PFSK-1 (cell line): ENCODE measurements around the gene GDPGP1.

Source experiments
- FOXP2 ChIP-seq: optimal IDR thresholded peaks from 2 replicates; pipeline ENCODE3; 2011; ENCODE audit warnings: borderline replicate concordance, control low read depth, inconsistent platforms; ENCODE audit not compliant: insufficient read depth; ENCODE audit errors: extremely low read length, extremely low read depth
- POLR2AphosphoS5 ChIP-seq: IDR thresholded peaks from 2 replicates; pipeline ENCODE4 v1.6.1; 2012; ENCODE audit warnings: low read depth, mild to moderate bottlenecking, control low read depth, low read length, moderate library complexity
- SIN3A ChIP-seq: IDR thresholded peaks from 2 replicates; pipeline ENCODE4 v1.6.1; 2012; ENCODE audit warnings: mild to moderate bottlenecking, low read length, moderate library complexity, borderline replicate concordance; ENCODE audit not compliant: insufficient read depth
- TAF1 ChIP-seq: IDR thresholded peaks from 2 replicates; pipeline ENCODE4 v1.6.1; 2012; ENCODE audit warnings: low read length, control low read depth, borderline replicate concordance; ENCODE audit not compliant: insufficient read depth
- TF ChIP-seq, protein P1 (sequence below), 2 experiments: IDR thresholded peaks; 2 replicates each; pipeline versions ENCODE4 v1.6.1 to v1.8.0; 2011 to 2012; ENCODE audit warnings: low read depth in 2 of 2, low read length in 2 of 2, control low read depth in 1 of 2, inconsistent platforms in 1 of 2, mild to moderate bottlenecking in 1 of 2, moderate library complexity in 1 of 2; ENCODE audit not compliant: insufficient read depth in 1 of 2

The GDPGP1 gene

DNA sequence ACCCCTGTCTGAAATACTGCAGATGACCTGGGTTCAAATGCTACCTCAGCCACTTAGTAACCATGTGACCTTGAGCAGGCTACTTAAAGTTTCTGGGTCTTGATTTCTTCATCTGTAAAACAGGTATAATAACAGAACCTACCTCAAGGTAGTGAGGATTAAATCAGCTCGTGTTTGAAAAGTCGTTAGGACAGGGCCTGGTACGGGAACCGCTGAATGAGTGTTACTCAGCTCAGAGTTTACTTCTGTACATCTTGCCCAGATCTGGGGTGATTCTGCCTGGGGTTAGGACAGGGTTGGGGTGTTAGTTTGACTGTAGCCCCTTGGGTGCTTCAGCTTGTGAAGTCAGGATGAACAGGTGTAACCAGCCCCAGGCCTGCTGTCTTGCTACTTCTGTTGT is 31.1 kb upstream of the GDPGP1 start:
- TF ChIP-seq FOXP2 = no peak
- no peak for TF ChIP-seq SIN3A
- TF ChIP-seq TAF1 = no peak

DNA sequence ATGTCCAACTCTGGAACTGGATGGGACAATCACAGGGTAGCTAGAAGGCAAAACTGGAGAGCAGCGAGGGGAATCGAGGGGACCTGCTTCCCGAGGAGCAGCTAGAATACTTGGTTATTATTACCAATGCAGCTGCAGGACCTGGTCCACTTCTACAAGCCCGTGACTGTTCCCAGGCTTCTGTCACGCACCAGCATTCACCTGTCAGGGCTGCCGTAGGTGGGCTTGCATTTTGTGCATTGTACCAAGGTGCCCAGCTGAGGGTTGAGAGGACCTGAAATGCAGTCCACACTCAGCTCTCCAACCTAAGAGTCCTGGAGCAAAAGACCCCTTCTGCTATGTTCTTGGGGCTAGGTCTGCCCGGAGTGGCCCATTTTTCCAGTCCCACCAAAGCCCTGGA is 30.5 kb upstream of the GDPGP1 start:
- TF ChIP-seq TAF1 (no peak), SIN3A (no peak), FOXP2 (no peak), POLR2AphosphoS5 (no peak)
- TF ChIP-seq, protein P1, sequence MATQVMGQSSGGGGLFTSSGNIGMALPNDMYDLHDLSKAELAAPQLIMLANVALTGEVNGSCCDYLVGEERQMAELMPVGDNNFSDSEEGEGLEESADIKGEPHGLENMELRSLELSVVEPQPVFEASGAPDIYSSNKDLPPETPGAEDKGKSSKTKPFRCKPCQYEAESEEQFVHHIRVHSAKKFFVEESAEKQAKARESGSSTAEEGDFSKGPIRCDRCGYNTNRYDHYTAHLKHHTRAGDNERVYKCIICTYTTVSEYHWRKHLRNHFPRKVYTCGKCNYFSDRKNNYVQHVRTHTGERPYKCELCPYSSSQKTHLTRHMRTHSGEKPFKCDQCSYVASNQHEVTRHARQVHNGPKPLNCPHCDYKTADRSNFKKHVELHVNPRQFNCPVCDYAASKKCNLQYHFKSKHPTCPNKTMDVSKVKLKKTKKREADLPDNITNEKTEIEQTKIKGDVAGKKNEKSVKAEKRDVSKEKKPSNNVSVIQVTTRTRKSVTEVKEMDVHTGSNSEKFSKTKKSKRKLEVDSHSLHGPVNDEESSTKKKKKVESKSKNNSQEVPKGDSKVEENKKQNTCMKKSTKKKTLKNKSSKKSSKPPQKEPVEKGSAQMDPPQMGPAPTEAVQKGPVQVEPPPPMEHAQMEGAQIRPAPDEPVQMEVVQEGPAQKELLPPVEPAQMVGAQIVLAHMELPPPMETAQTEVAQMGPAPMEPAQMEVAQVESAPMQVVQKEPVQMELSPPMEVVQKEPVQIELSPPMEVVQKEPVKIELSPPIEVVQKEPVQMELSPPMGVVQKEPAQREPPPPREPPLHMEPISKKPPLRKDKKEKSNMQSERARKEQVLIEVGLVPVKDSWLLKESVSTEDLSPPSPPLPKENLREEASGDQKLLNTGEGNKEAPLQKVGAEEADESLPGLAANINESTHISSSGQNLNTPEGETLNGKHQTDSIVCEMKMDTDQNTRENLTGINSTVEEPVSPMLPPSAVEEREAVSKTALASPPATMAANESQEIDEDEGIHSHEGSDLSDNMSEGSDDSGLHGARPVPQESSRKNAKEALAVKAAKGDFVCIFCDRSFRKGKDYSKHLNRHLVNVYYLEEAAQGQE (IDR thresholded peaks at IDR 0.05; ENCODE audit: insufficient read depth in 1 of 2, low read depth in 2 of 2, low read length in 2 of 2) = no peak

DNA sequence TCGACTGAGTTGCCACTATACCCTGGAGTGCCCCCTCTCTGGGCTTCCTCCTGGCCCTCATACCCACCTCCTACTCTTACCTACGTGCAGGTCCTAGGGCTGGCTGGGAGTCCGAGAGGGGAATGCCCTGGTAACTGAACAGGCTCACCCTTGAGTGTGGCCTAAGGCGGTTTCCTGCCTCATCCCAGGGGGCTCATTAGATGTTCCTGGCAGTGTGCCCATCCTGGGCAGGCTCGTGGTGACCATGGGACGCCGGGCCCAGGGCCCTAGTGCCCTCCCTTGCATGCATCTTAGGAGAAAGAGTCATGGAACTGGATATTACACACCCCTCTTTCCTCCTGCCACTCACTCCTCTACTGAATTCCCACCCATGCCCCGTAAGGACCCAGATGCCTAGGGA is 30.1 kb upstream of the GDPGP1 start:
- TF ChIP-seq, protein P1 (IDR thresholded peaks at IDR 0.05; ENCODE audit: insufficient read depth in 1 of 2, low read depth in 2 of 2, low read length in 2 of 2) = no peak
- TF ChIP-seq FOXP2 = no peak
- TF ChIP-seq SIN3A = no peak
- TF ChIP-seq TAF1 = no peak
- no peak for TF ChIP-seq POLR2AphosphoS5

DNA sequence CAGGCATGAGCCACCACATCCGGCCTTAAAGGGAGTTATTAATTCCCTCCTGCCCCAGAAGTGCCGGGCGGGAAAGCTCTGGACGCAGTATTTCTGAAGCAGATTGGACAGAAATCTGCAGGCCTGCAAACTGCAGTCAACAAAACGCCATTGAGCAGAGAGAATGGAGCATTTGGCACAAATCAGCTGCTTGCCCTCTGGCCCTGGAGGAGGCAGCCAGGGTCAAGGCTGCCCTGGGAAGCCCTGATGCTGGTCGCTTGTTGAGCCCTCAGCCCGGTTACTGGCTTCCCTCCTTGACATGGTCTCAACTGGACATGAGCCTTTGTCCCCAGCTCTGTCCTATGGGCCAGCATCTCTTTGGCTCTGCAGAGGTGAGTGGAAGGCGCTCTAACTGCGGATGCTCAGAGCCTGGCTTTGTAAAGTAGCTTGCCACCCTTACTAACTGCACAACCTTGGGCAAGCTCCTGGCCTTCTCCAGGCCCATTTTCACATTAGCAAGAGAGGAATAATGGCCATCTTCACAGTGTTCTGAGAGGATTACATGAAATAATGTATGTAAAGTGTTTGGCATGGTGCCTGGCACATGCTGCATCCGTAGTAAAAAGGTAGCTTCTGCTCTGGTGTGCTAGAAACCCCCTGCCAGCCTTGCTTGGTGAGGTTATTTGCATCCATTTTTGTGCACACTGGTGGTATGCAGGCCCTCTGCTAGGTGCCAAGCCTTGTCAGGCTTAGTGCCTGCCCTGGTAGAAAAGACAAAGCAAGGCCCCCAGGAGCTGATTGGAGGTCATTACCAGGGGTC is 28.8 kb upstream of the GDPGP1 start:
- TF ChIP-seq TAF1 = no peak
- TF ChIP-seq SIN3A = no peak
- TF ChIP-seq FOXP2 = no peak
- TF ChIP-seq, protein P1 (IDR thresholded peaks at IDR 0.05; ENCODE audit: insufficient read depth in 1 of 2, low read depth in 2 of 2, low read length in 2 of 2) = no peak
- no peak for TF ChIP-seq POLR2AphosphoS5

DNA sequence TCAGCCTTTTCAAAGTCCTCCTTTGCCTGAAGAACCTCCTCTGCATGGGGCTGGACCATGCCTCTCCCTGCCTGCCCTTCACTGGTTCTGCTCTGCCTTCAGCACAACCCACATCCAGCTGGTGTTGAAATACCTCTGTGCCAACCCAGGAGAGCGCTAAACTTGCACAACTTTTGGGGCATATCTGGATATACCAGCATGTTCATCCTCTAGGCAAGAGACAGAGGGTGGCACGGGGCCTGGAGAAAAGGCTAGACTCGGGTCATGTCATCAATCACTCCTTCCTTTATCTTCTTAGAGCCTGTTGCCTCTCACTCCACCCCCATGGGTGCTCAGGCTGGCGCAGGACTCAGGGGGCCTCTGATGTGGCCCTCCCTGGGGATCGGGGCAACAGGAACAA is 28.1 kb upstream of the GDPGP1 start:
- TF ChIP-seq SIN3A (no peak), POLR2AphosphoS5 (no peak), FOXP2 (no peak)

DNA sequence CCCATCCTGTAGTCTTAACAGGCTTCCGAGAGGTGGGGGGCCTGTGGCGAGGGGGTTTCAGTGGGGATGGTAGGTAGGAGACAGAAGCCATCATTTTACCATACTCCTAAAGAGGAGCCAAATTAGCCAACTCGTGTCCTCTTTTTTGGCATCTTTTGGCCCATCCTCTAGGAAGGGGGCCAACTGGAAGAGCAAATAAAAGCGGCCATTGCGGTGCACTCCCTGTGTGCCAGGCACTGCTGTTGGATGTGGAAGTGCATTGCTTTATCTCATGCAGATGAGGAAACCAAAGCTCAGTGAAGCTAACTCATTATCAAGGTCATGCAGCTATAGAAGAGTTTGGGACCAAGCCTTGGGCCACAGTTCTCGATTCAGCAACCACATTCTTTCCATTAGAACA is 26.8 kb upstream of the GDPGP1 start:
- TF ChIP-seq TAF1 (no peak), POLR2AphosphoS5 (no peak)
- TF ChIP-seq, protein P1 (IDR thresholded peaks at IDR 0.05; ENCODE audit: insufficient read depth in 1 of 2, low read depth in 2 of 2, low read length in 2 of 2) = no peak
